IPS-18c (cell line): ENCODE data around the gene NETO1.
A peak's percentile ranks its signal among the peaks of the same experiment; 100 is the strongest.

Experiments used
- H3K4me3 ChIP-seq: 2 replicates; pipeline ENCODE4 v1.7.0; 2013; ENCODE audit warnings: low read depth, mild to moderate bottlenecking, low read length, moderate library complexity; ENCODE audit not compliant: insufficient read depth
- H3K9me3 ChIP-seq: one replicate; pipeline ENCODE4 v1.6.1; 2013; ENCODE audit warnings: mild to moderate bottlenecking, low read length, moderate library complexity; ENCODE audit not compliant: control insufficient read depth, insufficient read depth

NETO1 gene

DNA sequence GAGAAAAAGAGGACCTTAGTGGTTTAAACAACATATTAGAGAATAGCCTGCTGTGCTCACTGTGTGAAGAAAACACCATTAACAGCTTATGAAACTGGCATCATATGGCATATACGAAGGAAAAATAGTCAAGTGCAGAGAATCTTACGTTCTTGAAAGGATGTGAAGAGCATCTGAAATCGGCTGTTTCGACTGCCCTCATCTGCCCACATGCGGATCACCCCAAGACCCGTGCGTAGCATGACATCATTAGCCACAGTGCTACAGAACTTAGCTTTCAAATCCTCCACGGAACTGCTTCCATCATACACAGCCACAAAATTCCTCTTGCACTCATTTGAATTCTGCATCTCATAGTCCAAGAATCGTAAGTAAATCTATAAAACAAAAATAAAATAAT, 84.3 kb downstream of the NETO1 start:
- no peaks in the 10 kb centered on the region for H3K9me3 ChIP-seq
- no peak overlapping the region for H3K4me3 ChIP-seq

DNA sequence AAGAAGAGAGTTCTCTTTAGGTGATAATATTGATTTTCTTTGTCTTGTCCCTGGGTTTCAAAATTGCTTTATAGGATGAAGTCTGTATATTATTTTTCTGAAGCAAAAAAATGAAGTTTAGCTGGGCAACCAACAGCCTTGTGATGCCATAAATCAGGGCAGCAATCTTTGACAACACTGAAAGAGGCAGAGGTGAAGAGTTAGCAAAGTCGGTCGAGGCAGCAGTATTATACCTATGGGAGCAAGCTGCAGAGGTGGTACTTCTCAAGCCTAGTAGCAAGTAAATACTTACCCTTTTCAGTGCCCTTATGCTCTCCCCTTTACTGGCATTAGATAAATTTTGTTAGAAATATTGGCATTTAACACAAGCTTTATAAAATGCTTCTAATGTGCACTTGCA, 92.9 kb downstream of the NETO1 start:
- no peaks in the 10 kb centered on the region for H3K9me3 ChIP-seq

DNA sequence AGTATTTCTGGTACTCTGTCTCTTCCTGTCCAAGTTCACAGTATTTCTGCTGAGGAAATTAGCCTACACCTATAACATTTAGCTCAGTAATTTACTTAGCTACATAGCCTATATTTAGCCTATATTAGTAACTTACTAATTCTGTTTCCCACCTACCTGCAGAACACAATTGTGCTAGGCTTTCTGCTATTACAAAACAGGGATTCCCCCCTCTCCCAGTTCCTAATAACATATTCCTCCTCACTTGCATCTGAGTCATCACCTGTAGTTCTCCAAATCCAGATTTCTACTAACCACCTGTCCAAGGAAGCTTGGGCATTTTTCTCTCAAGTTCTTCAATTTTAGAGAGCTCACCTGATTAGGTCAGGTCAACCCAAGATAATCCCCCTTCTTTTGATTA, 94.9 kb downstream of the NETO1 start:
- H3K9me3 ChIP-seq = no peaks in the 10 kb centered on the region

More for the DNA sequence above, 92.9 kb downstream of the NETO1 start:
- no peak overlapping the region for H3K4me3 ChIP-seq

DNA sequence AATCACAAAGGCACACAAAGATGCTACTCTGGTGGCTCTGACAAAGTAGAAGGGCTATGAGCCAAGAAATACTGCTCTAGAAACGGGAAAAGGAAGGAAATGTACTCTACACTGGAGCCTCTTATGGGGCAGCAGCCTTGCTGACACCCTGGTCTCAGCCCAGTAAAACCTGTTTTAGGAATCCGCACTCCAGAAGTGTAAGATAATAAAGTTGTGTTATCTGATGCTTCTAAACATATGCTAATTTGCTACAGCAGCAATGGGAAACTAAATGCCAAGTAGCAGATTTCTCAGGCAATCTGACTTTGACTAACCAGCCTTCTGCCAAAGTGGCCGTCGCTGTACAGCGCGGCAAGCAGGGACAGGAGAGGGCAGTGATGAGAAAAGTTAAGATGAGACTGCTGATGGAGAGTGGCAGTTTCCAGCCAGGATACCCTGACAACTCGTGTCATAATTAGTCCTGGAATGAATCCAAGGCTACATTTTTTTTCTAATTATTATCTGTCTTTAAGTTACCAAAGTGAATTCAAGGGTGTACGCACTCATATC, 99.0 kb downstream of the NETO1 start:
- no peak overlapping the region for H3K4me3 ChIP-seq
- H3K9me3 ChIP-seq = no peaks in the 10 kb centered on the region

More for the DNA sequence above, 94.9 kb downstream of the NETO1 start:
- H3K4me3 ChIP-seq = no peak overlapping the region

DNA sequence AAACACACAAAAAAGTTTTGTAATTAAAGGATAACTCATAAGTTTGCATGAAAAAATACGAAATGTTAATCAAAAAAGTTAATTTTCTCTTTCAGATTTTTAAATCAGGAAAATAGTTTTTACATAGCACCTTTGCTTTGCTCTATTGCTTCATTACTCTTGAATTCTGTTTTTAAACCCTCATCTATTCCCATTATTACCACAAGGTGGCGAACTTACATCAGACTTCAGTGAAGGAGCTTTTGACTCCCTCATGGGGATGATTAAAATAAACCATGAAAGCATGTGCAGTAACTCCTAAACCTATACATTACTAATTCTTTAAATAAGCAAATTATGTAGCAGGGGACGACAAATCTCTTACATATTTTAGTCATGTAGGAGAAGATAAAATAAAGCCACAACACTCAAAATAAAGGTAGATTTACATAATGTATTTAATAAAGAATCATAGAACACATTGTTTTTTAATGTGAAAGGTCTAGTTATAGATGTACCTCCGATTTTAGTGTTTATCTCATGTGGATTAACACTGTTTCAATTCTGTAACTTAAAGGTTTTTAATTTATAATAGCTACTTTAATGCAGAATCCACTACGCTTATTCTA, 105.2 kb downstream of the NETO1 start:
- Histone ChIP-seq H3K9me3 (no peaks in the 10 kb centered on the region), H3K4me3 (no peak overlapping the region)

DNA sequence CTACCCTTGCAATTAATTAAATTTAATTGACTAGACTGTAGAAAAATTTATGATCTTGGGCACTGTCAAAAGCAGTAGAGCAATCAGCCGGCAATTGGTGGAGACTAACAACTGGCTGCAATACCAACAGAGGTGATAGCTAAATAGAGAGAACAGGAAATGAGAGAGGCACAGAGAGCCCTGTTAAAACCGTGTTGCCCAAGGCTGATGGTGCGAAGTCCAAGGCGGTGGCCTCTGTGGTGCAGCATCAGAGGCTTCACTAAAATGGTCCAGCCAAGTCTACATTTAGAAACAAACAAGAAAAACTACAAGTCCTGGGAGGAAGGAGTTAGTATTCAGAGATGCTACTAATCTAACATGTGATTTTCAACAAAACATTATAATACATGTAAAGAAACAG, 115.6 kb downstream of the NETO1 start:
- no peak overlapping the region for H3K4me3 ChIP-seq
- no peaks in the 10 kb centered on the region for H3K9me3 ChIP-seq

DNA sequence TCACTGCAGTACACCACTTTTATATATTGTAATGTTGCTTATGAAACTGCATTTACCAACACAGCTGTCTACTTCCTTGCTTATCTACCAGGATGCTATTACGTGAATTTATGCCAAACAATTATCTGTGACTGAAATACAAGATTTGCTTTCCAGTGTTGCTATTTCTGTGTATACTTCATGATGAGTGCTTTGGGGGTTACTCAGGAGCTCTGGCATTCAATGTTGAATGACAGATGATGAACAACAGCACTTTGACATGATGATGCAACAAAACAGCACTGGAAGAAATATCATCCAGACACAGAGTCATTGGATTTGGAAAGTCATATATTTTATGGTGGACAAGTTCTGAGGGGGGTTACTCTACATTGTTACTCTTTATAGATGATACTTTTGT, 125.8 kb downstream of the NETO1 start:
- H3K9me3 ChIP-seq = no peaks in the 10 kb centered on the region
- H3K4me3 ChIP-seq = no peak overlapping the region

DNA sequence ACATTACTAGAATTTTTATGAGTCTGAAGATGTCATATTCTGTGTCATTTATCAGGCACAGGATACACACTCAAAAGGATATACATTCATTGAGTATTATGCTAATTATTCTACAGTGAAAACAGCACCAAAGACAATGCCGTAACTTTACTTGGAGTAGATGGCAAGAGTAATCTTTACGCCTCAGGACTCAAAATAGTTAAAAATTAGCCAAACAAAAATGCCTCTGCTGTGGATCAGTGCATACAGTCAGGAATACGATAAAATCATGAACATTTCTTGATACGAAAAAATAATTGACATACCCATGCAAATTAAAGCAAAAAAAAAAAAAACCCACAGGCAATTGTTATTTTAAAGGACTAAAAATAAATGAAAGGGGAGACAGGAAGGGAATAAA, 129.7 kb downstream of the NETO1 start:
- Histone ChIP-seq H3K9me3 (no peaks in the 10 kb centered on the region), H3K4me3 (no peak overlapping the region)

DNA sequence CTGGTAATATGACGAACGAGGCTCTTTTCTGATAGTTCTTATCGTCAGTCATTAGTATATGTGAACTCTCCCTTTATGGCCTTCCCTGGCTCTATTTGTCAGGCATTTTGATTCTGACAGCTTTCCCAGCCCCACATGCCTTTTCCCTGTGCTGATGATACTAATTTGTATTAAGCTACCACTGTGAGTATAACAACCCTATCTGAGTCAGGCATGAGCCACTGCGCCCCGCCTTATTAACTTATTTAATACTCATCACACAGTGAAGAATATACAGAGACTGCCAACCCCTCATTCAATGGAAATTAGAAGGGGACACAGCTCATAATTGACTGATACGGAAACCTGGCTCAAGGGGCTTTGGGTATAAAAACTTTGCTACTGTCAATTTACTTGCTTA, 140.0 kb downstream of the NETO1 start:
- Histone ChIP-seq H3K9me3 (peaks cover 4% of the 10 kb centered on the region), H3K4me3 (no peak overlapping the region)

DNA sequence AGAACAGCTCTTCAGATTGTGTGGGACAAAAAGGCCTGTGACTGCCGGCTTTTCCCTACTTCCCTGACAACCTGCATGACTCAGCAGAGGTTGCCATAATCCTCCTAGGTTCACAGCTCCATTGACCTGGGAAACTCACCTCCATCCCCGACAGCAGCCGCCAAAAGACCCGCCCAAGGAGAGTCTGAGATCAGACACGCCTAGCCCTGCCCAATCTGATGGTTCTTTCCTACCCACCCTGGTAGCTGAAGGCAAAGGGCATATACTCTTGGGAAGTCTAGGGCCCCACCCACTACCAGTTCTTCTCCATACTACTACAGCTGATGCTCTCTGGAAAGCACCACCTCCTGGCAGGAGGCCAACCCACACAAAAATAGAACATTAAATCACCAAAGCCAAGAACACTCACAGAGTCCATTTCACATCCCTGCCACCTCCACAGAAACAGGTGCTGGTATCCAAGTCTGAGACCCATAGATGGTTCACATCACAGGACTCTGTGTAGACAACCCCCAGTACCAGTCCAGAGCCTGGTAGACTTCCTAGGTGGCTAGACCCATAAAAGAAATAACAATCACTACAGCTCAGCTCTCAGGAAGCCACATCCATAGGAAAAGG, 140.6 kb downstream of the NETO1 start:
- H3K9me3 ChIP-seq = peaks cover 4% of the 10 kb centered on the region

DNA sequence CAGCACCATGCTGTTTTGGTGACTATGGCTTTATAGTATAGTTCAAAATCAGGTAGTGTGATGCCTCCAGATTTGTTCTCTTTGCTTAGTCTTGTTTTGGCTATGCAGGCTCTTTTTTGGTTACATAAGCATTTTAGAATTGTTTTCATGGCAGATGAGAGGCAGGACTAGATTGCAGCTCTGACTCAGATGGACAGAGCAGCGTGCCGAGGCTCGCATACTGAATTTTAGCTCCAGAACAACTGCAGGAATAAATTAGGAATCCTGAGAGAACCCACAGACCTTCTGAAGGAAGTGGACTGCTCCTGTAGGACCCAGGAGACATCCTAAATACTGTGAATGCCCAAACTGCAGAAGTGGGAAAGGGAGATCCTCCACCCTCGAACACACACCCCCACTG, 141.6 kb downstream of the NETO1 start:
- H3K9me3 ChIP-seq = peaks cover 4% of the 10 kb centered on the region

More for the DNA sequence above, 140.6 kb downstream of the NETO1 start:
- H3K4me3 ChIP-seq = no peak overlapping the region

DNA sequence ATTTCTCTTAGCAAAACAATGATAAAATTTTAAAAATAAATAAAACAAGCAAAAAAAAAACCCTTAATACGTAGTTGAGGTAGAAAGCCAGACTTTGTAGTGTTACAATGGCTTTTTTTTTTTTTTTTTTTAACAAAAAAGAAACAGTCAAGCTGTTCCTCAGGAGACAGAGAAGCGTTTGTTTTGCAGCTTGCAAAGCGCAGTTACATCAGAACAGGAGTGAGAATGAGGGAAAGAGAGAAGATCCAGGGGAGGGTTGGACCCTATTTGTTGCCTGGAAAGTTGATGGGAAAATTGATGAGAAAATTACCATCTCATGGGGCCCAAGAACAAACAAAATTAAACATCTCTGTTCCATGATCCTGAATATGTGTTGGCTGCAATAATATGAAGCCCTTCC, 146.5 kb downstream of the NETO1 start:
- Histone ChIP-seq H3K9me3 (no peaks in the 10 kb centered on the region), H3K4me3 (no peak overlapping the region)

More for the DNA sequence above, 141.6 kb downstream of the NETO1 start:
- H3K4me3 ChIP-seq = no peak overlapping the region

DNA sequence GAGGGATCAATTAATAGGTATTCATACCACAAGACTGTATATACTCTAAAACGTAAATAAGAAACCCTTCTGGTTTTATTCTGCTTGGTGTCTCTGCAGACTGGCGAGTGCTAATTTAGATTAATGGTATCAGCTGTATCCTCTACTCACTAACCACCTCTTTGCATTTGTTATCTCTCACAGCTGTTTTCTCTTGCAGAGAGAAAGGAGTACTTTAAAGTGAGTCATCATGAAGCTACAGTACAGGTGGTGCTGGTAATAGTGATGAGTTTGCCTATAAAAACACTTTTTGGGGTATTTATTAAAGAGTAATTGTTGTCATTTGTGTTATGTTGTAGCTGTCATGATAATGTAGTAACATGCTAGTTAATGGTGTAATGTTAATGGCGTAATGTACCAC, 147.7 kb downstream of the NETO1 start:
- H3K9me3 ChIP-seq = no peaks in the 10 kb centered on the region
- H3K4me3 ChIP-seq = no peak overlapping the region

DNA sequence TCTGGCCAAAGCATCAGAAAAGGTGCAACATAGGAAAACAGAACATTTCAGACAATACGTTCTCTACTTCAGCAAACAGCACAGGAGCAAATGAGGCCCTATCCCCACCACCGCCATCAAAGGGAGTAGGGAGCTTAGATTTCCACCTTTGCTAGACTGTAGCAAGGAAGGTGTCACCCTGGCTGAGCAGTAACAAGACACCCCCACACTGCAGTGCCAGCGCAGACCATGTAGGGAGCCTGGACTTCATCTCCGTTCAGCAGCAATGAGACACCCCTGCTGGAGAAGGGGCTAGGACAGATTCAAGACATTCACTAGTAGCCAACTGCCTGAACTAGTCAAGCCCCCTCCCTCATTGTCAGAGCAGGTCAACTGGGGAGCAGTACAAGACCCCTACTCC, 163.6 kb downstream of the NETO1 start:
- Histone ChIP-seq H3K9me3 (no peaks in the 10 kb centered on the region), H3K4me3 (no peak overlapping the region)

DNA sequence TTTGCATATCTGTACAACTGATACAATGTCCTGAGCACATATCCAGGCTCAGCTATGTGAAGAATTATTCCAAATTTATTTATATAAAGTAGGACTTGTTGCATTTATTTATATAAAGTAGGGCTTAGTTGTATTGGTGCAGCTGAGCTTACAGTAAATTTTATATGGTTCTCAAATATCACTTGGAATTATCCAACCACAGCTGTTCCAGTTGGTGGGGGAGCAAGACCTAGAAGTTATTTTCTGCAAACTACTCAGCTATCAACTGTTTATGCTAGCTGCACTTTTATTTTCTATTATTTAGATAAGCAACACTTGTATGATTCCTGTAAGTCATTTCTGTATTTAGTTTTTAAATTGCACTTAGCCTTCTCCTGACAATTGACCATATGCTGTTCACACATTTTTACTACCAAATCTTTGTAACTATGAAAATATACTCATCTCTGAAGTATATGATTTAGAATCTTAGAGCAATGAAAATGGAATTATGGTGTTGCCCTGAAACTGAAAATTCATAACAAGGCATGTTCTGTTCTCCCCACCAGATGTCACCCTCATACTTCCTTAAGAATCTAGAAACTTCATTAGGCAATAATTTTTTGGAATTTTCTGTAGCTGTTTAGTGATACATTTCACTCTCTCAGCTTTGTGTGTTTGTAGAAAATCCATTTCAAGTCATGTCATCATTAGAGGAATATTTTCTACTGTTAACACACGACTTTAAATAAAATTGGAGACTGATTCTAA, 166.7 kb downstream of the NETO1 start:
- Histone ChIP-seq H3K4me3 (no peak overlapping the region), H3K9me3 (no peaks in the 10 kb centered on the region)

DNA sequence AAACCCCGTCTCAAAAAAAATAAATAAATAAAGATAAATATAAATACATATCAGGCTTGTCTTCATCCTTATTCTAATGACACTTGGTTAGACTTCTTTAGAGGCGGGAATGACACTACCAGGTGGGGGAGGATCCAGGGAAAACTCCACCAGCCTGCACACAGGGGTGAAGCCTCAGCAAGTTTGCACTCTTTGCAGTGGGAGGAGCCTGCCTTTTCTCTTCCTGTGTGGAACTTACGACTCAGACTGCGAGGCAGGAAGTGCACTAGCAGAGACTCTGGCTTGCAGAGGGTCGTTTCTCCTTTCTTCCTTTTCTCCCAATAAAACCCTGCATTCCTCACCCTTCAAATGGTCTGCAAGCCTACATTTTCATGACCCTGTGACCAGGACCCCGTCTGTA, 170.1 kb downstream of the NETO1 start:
- no peaks in the 10 kb centered on the region for H3K9me3 ChIP-seq
- H3K4me3 ChIP-seq = no peak overlapping the region

DNA sequence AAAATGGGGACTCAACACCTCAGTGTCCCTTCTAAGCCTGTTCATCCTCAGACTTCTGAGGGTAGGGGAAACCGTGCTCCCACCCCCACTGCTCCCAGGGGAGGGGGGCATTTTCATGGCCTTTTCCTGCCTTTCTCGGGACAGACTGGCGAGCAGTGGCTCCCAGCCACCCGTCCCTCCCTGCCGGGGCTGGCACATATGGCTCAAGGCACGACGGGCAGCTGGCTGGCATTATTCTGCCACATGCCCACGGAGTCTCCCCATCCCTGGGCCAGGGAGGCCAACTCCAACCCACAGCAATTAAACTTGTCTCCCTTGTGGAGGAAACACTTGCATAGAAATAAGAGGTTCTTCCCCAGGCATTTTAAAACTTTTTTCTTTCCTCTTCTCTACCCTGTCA, 175.2 kb downstream of the NETO1 start:
- Histone ChIP-seq H3K9me3 (no peaks in the 10 kb centered on the region), H3K4me3 (peak overlapping the region; percentile 9)
